A204.1 (cell line): ENCODE results near the gene EMD.
"Not testable (repeated sequence)": the region's sequence is repeated elsewhere in the genome, so short reads cannot be mapped to it uniquely, and the experiment has no call there.

Source experiments
- FAIRE-seq: peaks from 2 replicates; lab custom pipeline; 2012; peaks lifted over from hg19 to GRCh38; lab: Jason Lieb, UNC

EMD gene

GRCh38 chrX:154396363-154396762 is 17.3 kb downstream of the EMD start:
- FAIRE-seq: not testable (repeated sequence)

- FAIRE-seq: no peak
Measured at GRCh38 chrX:154396973-154397887, 18.1 kb downstream of the EMD start.

GRCh38 chrX:154397888-154398667 is 19.0 kb downstream of the EMD start, which contains the start of gene RPL10:
Gene RPL10, plus strand, starts transcription at chrX:154398377. Its CDS starts 143 bp downstream, at chrX:154398520.
- no peak for FAIRE-seq

DNA sequence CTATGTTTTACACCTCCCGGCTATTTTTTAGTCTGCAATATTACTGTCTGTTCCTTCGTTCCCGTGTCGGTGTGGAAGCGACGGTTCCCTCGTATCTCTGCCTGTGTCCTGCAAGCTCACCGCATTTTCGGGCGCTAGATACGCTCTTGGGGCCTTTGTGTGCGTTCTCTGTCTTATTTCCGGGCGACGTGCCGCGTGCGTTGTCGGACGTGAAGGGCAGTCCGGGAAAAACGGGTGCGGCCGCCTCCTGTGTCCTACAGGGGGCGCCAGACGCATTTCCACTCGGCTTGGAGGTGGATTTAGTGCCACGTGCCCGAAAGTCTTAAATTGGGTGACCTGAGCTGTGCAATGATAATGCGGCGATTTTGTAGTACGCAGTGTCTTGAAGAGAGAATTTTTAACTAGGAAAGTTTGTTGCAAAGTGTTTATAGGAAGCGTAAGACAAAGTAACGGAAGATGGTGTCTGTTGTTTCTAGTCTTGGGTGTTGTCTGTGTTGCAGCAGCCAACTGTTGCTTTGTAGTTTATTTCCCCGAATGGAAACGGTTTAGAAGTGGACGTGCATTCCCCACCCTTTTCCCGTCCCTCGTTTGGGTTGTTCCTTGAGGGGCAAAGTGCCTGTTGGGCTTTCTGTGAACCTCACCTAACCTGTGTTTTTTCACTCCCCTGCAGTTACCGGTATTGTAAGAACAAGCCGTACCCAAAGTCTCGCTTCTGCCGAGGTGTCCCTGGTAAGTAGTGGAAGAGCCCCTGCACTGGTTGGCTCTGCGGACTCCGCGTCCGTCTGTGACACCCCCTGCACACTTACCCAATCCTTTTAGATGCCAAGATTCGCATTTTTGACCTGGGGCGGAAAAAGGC is 19.8 kb downstream of the EMD start:
- no peak for FAIRE-seq

GRCh38 chrX:154399527-154400368 is 20.7 kb downstream of the EMD start:
- no peak for FAIRE-seq

DNA sequence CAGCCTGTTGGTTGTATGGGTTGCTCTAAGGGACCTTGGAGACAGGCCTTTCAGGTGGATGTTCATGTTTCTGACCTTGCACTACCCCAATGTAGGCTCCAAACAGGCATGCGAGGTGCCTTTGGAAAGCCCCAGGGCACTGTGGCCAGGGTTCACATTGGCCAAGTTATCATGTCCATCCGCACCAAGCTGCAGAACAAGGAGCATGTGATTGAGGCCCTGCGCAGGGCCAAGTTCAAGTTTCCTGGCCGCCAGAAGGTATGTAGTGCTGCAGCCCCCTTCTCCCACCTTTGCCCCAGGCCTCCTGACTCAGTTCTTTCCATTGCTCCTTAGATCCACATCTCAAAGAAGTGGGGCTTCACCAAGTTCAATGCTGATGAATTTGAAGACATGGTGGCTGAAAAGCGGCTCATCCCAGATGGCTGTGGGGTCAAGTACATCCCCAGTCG is 21.3 kb downstream of the EMD start:
- not testable (repeated sequence) for FAIRE-seq

DNA sequence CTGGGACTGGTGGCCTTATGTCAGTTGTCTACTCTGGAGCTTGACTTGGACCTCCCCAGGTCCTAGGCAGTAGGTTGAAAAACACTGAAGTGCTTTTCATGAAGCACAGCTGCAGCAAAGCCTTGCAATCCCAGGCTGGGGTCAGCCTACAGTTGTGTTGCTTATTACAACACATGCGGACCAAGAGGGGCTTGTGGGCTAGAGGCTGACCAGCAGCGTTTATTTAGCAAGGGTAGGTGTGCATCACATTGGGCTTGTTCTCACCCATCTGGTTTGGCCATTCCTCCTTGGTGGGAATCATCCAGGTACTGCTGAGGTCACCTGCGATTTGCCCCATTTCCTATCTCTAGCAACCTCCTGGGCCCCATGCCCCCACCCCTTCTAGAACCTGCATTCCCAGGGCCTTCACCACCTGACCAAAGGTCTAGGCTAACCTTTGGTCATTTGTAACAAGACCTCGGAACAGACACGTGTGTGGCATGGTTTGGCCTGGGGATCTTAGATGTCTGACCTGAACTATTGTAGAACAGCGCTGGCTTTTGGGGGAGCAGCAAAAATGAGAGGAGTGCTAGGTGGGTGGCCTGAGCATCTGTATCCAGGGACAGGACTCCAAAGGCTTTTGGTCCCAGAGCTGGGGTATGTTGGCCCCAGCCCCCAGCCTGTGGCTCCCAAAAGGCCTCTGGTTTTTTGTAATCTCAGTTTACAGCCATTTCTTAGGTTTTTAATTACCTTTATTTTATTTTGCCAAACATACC is 22.1 kb downstream of the EMD start:
- no peak for FAIRE-seq

- no peak for FAIRE-seq
Measured at GRCh38 chrX:154401918-154402621, 23.0 kb downstream of the EMD start.

GRCh38 chrX:154402622-154403127 is 23.6 kb downstream of the EMD start:
- no peak for FAIRE-seq

- no peak for FAIRE-seq
Measured at GRCh38 chrX:154403192-154403591, 24.1 kb downstream of the EMD start.

- no peak for FAIRE-seq
Measured at GRCh38 chrX:154403858-154404257, 24.8 kb downstream of the EMD start.

GRCh38 chrX:154404625-154405192 is 25.6 kb downstream of the EMD start:
- no peak for FAIRE-seq

GRCh38 chrX:154408659-154409221 is 29.6 kb downstream of the EMD start:
- no peak for FAIRE-seq

DNA sequence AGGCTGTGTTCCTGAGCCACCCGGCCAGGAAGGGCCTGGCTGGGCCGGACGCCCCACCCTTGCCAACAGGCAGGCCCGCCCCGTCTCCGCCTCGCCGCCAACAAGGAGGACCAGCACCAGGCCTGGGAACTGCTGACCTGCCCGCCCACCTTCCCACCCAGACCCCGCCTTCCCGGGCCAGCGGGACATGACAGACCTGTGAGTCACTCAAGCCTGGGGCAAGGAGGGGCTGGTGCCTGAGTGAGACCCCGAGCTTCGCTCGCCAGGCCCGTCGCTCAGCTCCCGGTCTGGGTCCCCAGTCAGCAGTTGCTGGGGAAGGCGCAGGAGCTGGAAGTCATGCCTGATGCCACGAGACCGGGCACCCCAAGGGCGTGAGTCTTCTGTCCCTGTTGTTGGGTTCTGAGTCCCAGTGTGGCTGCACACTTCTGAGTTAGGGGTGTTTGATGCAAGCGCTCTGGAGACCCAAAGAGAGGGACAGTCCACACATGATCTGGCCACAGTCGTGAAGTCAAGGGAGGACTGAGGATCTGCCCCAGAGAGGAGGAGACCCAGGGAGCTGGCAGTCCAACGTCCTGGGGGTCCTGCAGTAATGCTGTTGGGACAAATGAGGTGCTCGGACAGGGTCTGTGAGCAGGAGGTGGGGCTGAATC is 30.3 kb downstream of the EMD start, which contains the start of gene DNASE1L1:
DNASE1L1 (minus strand) TSS at position 33 of the 650 bp plus-strand sequence. CDS start 3,686 bp downstream, outside the sequence.
- FAIRE-seq: no peak

GRCh38 chrX:154411981-154412340 is 32.9 kb downstream of the EMD start:
- no peak for FAIRE-seq

DNA sequence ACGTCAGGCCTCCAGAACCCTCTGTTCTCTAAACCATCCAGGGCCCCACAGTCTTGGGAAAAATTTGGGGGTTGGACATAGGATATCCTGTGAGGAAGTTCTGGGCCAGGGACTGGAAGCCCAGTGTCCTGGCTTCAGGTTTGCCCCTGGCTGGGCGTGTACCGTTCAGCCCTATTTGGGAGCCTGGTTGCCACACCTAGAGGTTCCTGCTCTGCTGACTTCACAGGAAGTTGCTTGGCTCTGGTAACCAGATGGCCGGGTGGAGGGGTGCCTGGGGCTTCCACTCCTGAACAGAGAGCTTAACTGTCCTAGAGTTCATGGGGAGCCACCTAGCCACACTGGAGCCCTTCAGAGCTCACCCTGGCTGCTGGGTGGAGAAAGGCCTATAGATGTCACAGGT is 33.4 kb downstream of the EMD start:
- no peak for FAIRE-seq

DNA sequence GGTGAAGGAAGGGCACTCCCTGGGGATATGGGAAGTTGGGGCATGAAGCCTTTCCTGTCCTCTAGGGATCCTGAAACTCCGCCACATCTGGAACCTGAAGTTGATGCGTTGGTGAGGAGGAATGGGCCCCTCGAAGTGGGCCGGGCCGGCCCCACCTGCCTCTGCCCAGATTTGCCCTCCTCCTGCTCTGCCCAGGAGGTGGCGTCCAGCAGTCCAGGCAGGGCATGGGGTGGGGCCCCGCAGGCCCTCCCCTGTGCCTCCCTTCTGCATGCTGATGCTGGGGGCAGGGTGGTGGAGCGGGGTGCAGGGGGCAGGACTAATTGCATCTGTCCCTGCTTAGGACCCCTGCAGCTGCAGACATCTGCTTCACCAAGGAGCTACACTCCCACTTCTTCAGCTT is 34.0 kb downstream of the EMD start:
- FAIRE-seq: no peak

GRCh38 chrX:154417157-154417556 is 38.1 kb downstream of the EMD start:
- FAIRE-seq: no peak
